ENCODE results near the gene SYCE1. TPM values are rescaled to one million over a fixed set of nuclear protein-coding genes. Genes with fewer than 3 reads are reported as not detected.
"Not testable (repeated sequence)": the region's sequence is repeated elsewhere in the genome, so short reads cannot be mapped to it uniquely, and the experiment has no call there.

Gene SYCE1
- total and polyA plus RNA-seq, 2 of the 8 experiments (the other 6 are each of a cell fraction or from before 2014, with no cell fraction given): not detected

DNA sequence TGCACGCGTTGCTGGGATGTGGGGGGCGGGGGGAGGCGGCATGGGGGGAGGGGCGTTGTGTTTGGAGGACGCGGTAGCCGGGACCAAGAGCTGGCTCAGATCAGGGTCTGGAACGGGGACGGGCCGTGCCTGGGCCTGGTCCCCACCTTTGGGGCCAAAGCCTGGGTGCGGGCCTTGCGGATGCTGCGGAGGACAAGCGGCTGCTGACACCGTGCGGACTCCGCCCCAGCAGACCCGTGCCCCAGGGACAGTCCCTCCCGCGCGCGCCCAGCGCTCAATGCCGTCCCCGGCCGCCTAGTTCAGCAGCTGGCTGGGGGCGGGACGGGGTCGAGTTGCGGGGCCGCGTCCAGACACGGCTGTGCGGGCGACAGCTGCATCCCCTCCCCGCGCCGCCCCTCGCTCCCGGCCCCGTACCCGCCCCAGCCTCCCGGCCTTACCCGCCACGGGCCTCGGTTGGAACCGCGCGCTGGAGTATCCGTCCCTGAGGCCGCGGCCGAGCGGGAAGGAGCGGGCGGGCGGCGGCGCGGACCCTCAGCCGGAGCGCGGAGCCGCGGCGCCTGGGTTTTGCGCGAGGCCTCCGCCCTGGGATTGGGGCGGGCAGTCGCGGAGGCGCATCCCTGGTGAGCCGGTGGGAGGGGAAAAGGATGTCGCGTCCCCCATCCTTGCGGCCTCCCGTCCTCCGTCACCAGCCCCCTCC, 3.6 kb upstream of the SYCE1 start:
- H2BK120ac ChIP-seq (replicated peaks; ENCODE audit: low read depth, low read length); H3K18ac ChIP-seq (ENCODE audit: extremely low read depth, low read length); H3K9ac ChIP-seq (replicated peaks in 1 of 4; ENCODE audit: extremely low read depth in 1 of 4, low read depth in 3 of 4, low read length in 3 of 4); H3K14ac ChIP-seq (ENCODE audit: insufficient read length); H3K79me1 ChIP-seq (ENCODE audit: low read depth, low read length); H3K4ac ChIP-seq (replicated peaks; ENCODE audit: insufficient read length, low read depth, low read length); H3K27me3 ChIP-seq (replicated peaks in 1 of 4; ENCODE audit: control insufficient read depth in 3 of 4, extremely low read depth in 1 of 4, insufficient read depth in 3 of 4, low read length in 3 of 4); H4K20me1 ChIP-seq (replicated peaks in 1 of 2; ENCODE audit: control insufficient read depth in 1 of 2, insufficient read depth in 2 of 2, low read length in 2 of 2); H3K4me2 ChIP-seq (ENCODE audit: insufficient read depth in 1 of 2, low read depth in 2 of 2, low read length in 2 of 2); H2BK5ac ChIP-seq (ENCODE audit: low read depth, low read length); H2AFZ ChIP-seq (ENCODE audit: low read length); H2BK20ac ChIP-seq (ENCODE audit: low read length); FAIRE-seq; H4K8ac ChIP-seq (ENCODE audit: extremely low read depth, insufficient read depth, low read length); DNase-seq (ENCODE audit: low read depth in 1 of 2, low spot score in 2 of 2); H3K27ac ChIP-seq (ENCODE audit: low read depth, low read length); H2BK12ac ChIP-seq (ENCODE audit: low read depth, low read length); CTCF ChIA-PET (ENCODE audit: partially characterized antibody); H4K5ac ChIP-seq (ENCODE audit: insufficient read length, low read depth, low read length); H2AK5ac ChIP-seq (ENCODE audit: low read depth, low read length); H3K23ac ChIP-seq (ENCODE audit: insufficient read length); H2BK15ac ChIP-seq (ENCODE audit: low read length); H4K91ac ChIP-seq (replicated peaks; ENCODE audit: insufficient read length, low read length); POLR2A ChIA-PET (ENCODE audit: partially characterized antibody); H3K4me3 ChIP-seq (ENCODE audit: extremely low read depth in 1 of 4, insufficient read depth in 2 of 4, low read depth in 3 of 4, low read length in 4 of 4); H3K56ac ChIP-seq (replicated peaks; ENCODE audit: insufficient read length, low read depth, low read length); H3K79me2 ChIP-seq (ENCODE audit: control insufficient read depth in 1 of 2, insufficient read depth in 2 of 2, low read length in 2 of 2); H3K36me3 ChIP-seq (ENCODE audit: control insufficient read depth in 2 of 4, insufficient read depth in 4 of 4, low read length in 3 of 4); H3K4me1 ChIP-seq (replicated peaks in 1 of 4; ENCODE audit: control insufficient read depth in 3 of 4, insufficient read depth in 4 of 4, low read length in 3 of 4): not testable (repeated sequence)
- no CpG with 5 or more reads among the region's 80 CpGs for WGBS, 2 experiments (ENCODE audit: extremely low coverage in 1 of 2, insufficient coverage in 1 of 2, insufficient read length in 1 of 2, insufficient replicate concordance in 2 of 2, low coverage in 1 of 2, low lambda C conversion rate in 2 of 2, missing lambda C conversion rate in 1 of 2)
- Histone ChIP-seq H3K9me3 (ENCODE audit: insufficient read depth in 2 of 2, low read depth in 1 of 2, low read length in 1 of 2) (peaks cover 28 to 55% of the 10 kb centered on the region in 2 experiments), H3K23me2 (ENCODE audit: low read depth, low read length) (peaks cover 11% of the 10 kb centered on the region; the same call in 1 of the 2 replicates)

Measured in H1 (cell line).